AG08395 (cell line): ENCODE data around the gene ZNF708.
"Not testable (repeated sequence)": the region's sequence is repeated elsewhere in the genome, so short reads cannot be mapped to it uniquely, and the experiment has no call there.

Experiments
- DNase-seq: peaks from one replicate; pipeline ENCODE4 v3.0.0; 2012; ENCODE audit warnings: mixed read lengths, low spot score

Gene ZNF708

GRCh38 chr19:21260164-21260847 is 68.9 kb downstream of the ZNF708 start:
- no peak for DNase-seq

- not testable (repeated sequence) for DNase-seq
Measured at GRCh38 chr19:21259421-21260124, 69.6 kb downstream of the ZNF708 start.

GRCh38 chr19:21256722-21257121 is 72.5 kb downstream of the ZNF708 start:
- peak; percentile 1 for DNase-seq
